ENCODE data around the gene NOX4. TPM values are rescaled to one million over a fixed set of nuclear protein-coding genes. Genes with fewer than 3 reads are reported as not detected.

Gene NOX4
- total RNA-seq = not detected

DNA sequence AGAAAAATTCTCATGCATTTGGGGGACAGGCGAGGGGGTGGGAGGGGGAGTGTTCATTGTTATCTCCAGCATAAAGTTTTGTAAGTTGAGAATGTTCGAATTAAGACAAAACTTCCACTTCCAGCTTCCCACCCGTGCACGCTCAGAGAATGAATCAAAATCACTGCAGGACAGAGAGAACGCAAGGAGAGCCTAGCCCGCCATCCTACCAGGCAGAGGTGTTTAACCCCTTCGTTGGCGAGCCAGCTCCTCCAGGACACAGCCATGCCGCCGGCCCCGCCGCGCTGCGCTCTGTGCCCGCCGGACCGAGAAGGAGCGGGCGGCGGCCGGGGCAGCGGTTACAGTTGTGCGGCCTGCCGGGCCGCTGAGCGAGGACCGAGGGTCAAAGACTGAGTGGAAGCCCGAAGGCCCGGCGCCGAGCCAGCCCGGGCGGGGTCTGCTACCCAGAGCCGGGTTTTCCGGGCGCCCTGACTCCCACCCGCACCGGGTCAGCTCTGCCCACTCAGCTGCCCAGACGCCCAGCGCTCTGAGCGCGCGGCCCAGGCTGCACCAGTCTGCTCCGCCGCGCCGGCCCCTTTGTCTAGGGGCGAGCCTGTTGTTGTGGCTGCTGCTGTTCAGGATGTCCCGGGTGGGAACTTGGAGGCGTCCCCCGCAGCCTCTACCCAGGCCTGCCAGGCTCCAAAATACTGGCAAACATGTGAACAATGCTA lies at the start of gene NOX4:
Gene NOX4, minus strand, starts transcription at position 395 of the 710 bp plus-strand sequence. Its CDS starts 129 bp downstream, at position 266.
- no peak for ATAC-seq
- no peak for DNase-seq
- Mint-ChIP-seq H3K4me3 (no peak within 1 kb of the TSS), H3K4me1 (ENCODE audit: low read depth) (no peaks in the 10 kb centered on the region), H3K36me3 (ENCODE audit: low read depth) (no peaks in the 10 kb centered on the region), H3K27me3 (peaks cover 15% of the 10 kb centered on the region), H3K9me3 (no peaks in the 10 kb centered on the region), H3K27ac (no peak within 1 kb of the TSS)
- no peak for TF ChIP-seq CTCF (IDR thresholded peaks at IDR 0.05)
- ChIA-PET CTCF (no interaction called here), POLR2A (no interaction called here)
- intact Hi-C loops (cut with micrococcal nuclease) = no loop called here

DNA sequence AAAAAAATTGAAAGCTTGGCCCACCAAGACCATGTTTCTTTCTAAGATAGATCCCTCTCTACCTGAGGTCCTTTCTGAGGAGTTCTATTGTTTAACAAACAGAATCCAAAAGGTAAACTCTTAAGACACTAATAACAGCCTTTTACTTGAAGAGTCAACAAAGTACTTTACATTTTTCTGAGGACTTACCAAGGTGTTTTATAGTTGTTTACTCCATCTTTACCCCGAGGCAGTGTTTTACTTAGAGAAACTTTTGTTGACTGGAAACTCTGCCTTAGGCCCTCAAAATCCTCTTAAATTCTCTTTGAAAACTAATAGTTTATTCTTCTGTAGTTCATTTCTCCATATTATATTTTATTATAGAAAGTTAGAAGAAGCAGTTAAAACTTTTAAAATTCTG lies 49.7 kb upstream of the NOX4 start:
- Mint-ChIP-seq H3K9me3 (no peaks in the 10 kb centered on the region), H3K4me1 (ENCODE audit: low read depth) (no peaks in the 10 kb centered on the region), H3K27me3 (no peaks in the 10 kb centered on the region), H3K36me3 (ENCODE audit: low read depth) (no peaks in the 10 kb centered on the region), H3K4me3 (no peak overlapping the region), H3K27ac (no peak overlapping the region)
- DNase-seq (no peak), ATAC-seq (no peak)
- POLR2A ChIA-PET = no interaction called here
- intact Hi-C loops (cut with micrococcal nuclease) = no loop called here
- CTCF ChIA-PET = no interaction called here
- no peak for TF ChIP-seq CTCF (IDR thresholded peaks at IDR 0.05)

DNA sequence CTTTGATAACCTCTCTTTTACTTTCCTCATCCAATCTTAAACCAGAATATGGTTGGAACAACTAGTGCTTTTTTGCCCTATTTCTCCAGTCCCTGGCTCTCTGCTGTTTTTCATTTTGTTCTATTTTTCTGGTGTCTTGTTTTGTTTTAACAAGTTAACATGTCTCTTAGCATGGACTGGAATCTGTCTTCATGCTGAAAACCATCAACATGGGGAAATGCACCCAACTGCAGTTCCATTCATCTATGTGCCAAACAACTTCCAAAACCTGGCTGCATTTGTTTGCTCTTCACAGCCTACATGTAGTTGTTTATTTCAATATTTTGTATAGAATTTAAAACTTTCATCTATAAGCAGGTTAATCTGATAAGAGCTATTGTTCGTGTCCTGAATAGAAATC lies 46.8 kb upstream of the NOX4 start:
- H3K27me3 Mint-ChIP-seq = no peaks in the 10 kb centered on the region
- DNase-seq = no peak
- H3K27ac Mint-ChIP-seq = no peak overlapping the region
- no peak for ATAC-seq
- H3K36me3 Mint-ChIP-seq (ENCODE audit: low read depth) = no peaks in the 10 kb centered on the region
- intact Hi-C loops (cut with micrococcal nuclease) = no loop called here
- no peak overlapping the region for H3K4me3 Mint-ChIP-seq
- POLR2A ChIA-PET = no interaction called here
- TF ChIP-seq CTCF (IDR thresholded peaks at IDR 0.05) = no peak
- CTCF ChIA-PET = no interaction called here
- H3K9me3 Mint-ChIP-seq = peaks cover 1% of the 10 kb centered on the region
- H3K4me1 Mint-ChIP-seq (ENCODE audit: low read depth) = no peaks in the 10 kb centered on the region

DNA sequence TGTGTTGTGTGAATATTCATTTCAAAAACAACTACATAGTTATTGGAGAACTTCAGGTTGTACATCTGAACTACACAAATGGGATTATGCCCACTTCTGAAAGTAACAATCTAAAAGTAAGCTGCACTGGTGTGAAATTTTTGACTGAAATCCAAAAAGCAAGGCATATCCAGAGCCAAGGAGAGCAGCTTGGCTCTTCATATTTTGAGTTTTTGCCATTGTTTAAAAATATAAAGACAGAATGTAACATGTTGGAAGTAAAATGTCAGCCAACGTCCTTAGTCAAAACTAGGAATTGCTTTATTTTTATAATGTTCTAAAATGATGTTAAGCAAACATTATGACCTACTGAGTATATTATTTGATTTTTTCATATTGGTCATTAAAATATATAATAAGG lies 45.8 kb upstream of the NOX4 start:
- POLR2A ChIA-PET = no interaction called here
- no peaks in the 10 kb centered on the region for H3K4me1 Mint-ChIP-seq (ENCODE audit: low read depth)

DNA sequence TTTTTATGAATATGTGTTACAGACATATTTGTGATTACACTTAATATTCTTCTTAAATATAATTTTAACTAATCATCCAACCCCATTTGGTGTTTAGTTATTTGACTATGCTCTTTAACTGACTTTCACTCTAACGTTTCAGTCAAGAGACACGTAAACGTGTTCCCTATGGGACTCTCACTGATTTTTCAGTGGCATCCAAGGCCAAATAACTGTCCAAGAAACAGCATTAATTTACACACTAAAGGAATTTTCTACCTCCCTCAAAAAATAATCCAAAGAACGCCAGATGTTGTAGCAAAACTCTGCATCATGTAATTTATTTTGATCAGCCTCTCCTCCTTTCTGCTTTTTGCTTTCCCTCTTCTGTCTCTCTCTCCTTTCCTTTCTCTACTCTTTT lies 44.0 kb upstream of the NOX4 start:
- CTCF ChIA-PET = no interaction called here
- peaks cover 1% of the 10 kb centered on the region for H3K9me3 Mint-ChIP-seq
- no peak for TF ChIP-seq CTCF (IDR thresholded peaks at IDR 0.05)

More for the DNA sequence above, 45.8 kb upstream of the NOX4 start:
- CTCF ChIA-PET = no interaction called here
- TF ChIP-seq CTCF (IDR thresholded peaks at IDR 0.05) = no peak
- intact Hi-C loops (cut with micrococcal nuclease) = no loop called here
- Mint-ChIP-seq H3K4me3 (no peak overlapping the region), H3K27ac (no peak overlapping the region), H3K36me3 (ENCODE audit: low read depth) (no peaks in the 10 kb centered on the region), H3K27me3 (no peaks in the 10 kb centered on the region), H3K9me3 (peaks cover 1% of the 10 kb centered on the region)
- DNase-seq (no peak), ATAC-seq (no peak)

More for the DNA sequence above, 44.0 kb upstream of the NOX4 start:
- Mint-ChIP-seq H3K4me3 (no peak overlapping the region), H3K36me3 (ENCODE audit: low read depth) (no peaks in the 10 kb centered on the region), H3K27ac (no peak overlapping the region), H3K27me3 (no peaks in the 10 kb centered on the region), H3K4me1 (ENCODE audit: low read depth) (no peaks in the 10 kb centered on the region)
- DNase-seq (no peak), ATAC-seq (no peak)
- POLR2A ChIA-PET = no interaction called here
- intact Hi-C loops (cut with micrococcal nuclease) = no loop called here
